Prostate gland (tissue), 2 donors: ENCODE results near the gene VAV2.

ENCODE experiments used
- POLR2A ChIP-seq: fragments of 450-650 bp; IDR thresholded peaks from one replicate; pipeline ENCODE4 v1.6.1; 2016; ENCODE audit warnings: antibody characterized with exemption, mild to moderate bottlenecking
- POLR2AphosphoS5 ChIP-seq: sonication (generic); formaldehyde crosslinking; IDR thresholded peaks from one replicate; pipeline ENCODE4 v1.6.1; 2017; ENCODE audit warnings: antibody characterized with exemption
- TF ChIP-seq, protein P1 (sequence below), 4 experiments: fragments of 200-600 bp in 2 of 4; fragments of 450-650 bp in 2 of 4; sonication (generic) in 2 of 4; IDR thresholded peaks; 1 replicate in 3 of 4; 2 replicates in 1 of 4; pipeline ENCODE4 v1.5.1; 2016 to 2019; ENCODE audit warnings: antibody characterized with exemption in 4 of 4, mild to moderate bottlenecking in 2 of 4, moderate library complexity in 2 of 4

DNA sequence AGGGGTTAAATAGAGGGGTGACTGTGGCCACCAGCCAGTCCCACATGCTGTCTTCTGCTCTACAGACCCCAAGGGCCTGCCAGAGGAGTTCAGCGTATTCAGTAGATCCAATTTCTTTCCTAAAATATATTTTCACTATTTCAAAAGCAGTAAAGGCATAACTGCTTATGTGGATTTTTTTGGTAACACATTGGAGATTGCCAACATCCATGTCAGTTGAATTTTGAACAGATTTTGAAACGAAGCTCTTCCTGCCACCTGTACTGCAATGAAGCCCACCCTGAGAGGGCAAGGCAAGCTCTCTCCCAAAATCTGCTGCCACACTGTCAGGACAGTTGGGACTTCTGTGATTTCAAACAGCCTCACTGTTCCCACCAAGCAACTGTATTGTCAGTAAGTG is 216.8 kb downstream of the VAV2 start:
- TF ChIP-seq POLR2A, result no peak
- TF ChIP-seq, protein P1, sequence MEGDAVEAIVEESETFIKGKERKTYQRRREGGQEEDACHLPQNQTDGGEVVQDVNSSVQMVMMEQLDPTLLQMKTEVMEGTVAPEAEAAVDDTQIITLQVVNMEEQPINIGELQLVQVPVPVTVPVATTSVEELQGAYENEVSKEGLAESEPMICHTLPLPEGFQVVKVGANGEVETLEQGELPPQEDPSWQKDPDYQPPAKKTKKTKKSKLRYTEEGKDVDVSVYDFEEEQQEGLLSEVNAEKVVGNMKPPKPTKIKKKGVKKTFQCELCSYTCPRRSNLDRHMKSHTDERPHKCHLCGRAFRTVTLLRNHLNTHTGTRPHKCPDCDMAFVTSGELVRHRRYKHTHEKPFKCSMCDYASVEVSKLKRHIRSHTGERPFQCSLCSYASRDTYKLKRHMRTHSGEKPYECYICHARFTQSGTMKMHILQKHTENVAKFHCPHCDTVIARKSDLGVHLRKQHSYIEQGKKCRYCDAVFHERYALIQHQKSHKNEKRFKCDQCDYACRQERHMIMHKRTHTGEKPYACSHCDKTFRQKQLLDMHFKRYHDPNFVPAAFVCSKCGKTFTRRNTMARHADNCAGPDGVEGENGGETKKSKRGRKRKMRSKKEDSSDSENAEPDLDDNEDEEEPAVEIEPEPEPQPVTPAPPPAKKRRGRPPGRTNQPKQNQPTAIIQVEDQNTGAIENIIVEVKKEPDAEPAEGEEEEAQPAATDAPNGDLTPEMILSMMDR (IDR thresholded peaks at IDR 0.05), result no peak
- no peak for TF ChIP-seq POLR2AphosphoS5
